Duodenal mucosa (tissue), 2 donors: ENCODE results near the gene TOMM7.

Experiments used
- H3K27ac ChIP-seq: one replicate; pipeline ENCODE4 v1.7.0; 2013; ENCODE audit warnings: low read depth, low read length
- H3K27me3 ChIP-seq, 2 donors: one replicate each; pipeline ENCODE4 v1.7.0; 2013; ENCODE audit warnings: low read length in 2 of 2, control low read depth in 1 of 2; ENCODE audit not compliant: insufficient read depth in 2 of 2, control insufficient read depth in 1 of 2
- H3K36me3 ChIP-seq, 2 donors: one replicate each; pipeline ENCODE4 v1.7.0; 2013; ENCODE audit warnings: low read length in 2 of 2, control low read depth in 1 of 2; ENCODE audit not compliant: insufficient read depth in 2 of 2, control insufficient read depth in 1 of 2
- H3K4me1 ChIP-seq, 2 donors: one replicate each; pipeline ENCODE4 v1.7.0; 2013; ENCODE audit warnings: low read length in 2 of 2, control low read depth in 1 of 2; ENCODE audit not compliant: insufficient read depth in 2 of 2, control insufficient read depth in 1 of 2
- H3K4me3 ChIP-seq, 2 donors: one replicate each; pipeline ENCODE4 v1.7.0; 2013; ENCODE audit warnings: low read length in 2 of 2, low read depth in 1 of 2
- H3K9ac ChIP-seq, 2 donors: one replicate each; pipeline ENCODE4 v1.7.0; 2013; ENCODE audit warnings: low read length in 2 of 2, low read depth in 1 of 2
- H3K9me3 ChIP-seq, 2 donors: one replicate each; pipeline ENCODE4 v1.7.0; 2013; ENCODE audit warnings: low read length in 2 of 2, control low read depth in 1 of 2; ENCODE audit not compliant: control insufficient read depth in 1 of 2

The TOMM7 gene

DNA sequence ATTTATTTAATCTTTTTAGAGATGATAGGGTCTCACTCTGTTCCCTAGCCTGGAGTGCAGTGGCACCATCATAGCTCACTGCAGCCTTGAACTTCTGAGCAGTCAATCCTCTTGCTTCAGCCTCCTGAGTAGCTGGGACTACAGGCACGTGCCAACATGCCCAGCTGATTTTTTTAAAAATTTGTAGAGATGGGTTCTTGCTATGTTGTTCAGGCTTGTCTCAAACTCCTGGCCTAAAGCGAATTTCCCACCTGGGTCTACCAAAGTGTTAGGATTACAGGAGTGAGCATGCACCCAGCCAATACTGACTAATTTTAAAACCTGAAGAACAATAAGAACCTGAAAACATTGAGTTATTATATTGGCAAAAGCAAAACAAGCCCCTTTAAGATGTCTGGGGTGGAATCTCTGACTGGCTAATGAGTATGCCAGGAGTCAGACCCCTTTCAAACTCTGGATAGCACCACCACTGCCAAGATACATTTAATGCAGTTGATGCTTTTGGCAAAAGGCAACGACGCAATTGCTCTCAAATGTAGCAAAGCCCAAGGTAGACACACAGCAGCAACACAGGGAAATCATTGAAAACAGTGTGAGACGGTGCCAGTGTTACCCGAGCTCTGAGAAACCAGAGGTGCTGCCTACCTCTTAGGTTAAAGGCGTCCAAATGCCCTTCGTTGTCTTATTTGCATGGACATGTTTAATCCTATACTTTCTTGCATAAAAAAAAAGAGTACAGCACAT lies 40.7 kb upstream of the TOMM7 start:
- no peak overlapping the region for H3K9ac ChIP-seq
- no peaks in the 10 kb centered on the region for H3K27me3 ChIP-seq
- no peak overlapping the region for H3K4me3 ChIP-seq
- no peaks in the 10 kb centered on the region for H3K9me3 ChIP-seq
- H3K4me1 ChIP-seq, result peaks cover 9 to 11% of the 10 kb centered on the region in 2 donors
- H3K36me3 ChIP-seq, result peaks cover 0 to 6% of the 10 kb centered on the region in 2 donors
- no peak overlapping the region for H3K27ac ChIP-seq

- no peak overlapping the region for H3K9ac ChIP-seq
- H3K4me1 ChIP-seq, result peaks cover 9 to 11% of the 10 kb centered on the region in 2 donors
- no peak overlapping the region for H3K4me3 ChIP-seq
- H3K36me3 ChIP-seq, result peaks cover 0 to 7% of the 10 kb centered on the region in 2 donors
- H3K27me3 ChIP-seq, result no peaks in the 10 kb centered on the region
- H3K9me3 ChIP-seq, result no peaks in the 10 kb centered on the region
- no peak overlapping the region for H3K27ac ChIP-seq
These were observed 38.9 kb upstream of the TOMM7 start for GRCh38 chr7:22861576-22861975.

DNA sequence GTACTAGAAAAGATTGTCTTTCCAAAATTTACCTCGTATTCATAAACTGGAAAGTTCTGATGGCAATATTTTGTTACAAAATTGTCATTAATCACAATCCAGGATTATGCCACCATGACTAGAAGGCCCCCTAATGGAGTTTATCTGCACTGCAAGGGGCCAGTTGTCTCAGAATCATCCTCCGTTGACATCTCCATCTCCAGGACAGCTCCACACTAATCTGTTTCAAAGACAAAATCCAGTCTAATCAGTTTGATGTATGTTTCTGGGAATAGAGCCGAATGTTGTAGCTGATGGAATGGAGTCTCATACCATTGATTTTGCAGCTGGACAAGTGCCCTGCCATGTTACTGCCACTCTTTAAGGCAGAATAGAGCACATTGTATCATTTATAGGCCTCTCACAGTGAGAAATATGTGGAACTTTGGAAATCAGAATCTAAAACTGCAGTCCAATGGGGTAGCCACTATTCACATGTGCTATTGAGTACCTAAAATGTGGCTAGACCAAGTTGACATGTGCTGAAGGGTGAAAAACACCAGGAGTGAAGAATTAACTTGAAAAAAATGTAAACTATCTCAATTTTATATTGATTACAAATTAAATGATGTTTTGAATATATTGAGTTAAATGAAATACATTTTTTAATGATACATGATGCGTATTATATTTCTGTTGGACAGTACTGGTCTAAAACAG lies 38.3 kb upstream of the TOMM7 start:
- no peak overlapping the region for H3K9ac ChIP-seq
- no peaks in the 10 kb centered on the region for H3K27me3 ChIP-seq
- no peak overlapping the region for H3K27ac ChIP-seq
- no peaks in the 10 kb centered on the region for H3K9me3 ChIP-seq
- H3K36me3 ChIP-seq, result peaks cover 0 to 7% of the 10 kb centered on the region in 2 donors
- H3K4me1 ChIP-seq, result peaks cover 9 to 11% of the 10 kb centered on the region in 2 donors
- no peak overlapping the region for H3K4me3 ChIP-seq

DNA sequence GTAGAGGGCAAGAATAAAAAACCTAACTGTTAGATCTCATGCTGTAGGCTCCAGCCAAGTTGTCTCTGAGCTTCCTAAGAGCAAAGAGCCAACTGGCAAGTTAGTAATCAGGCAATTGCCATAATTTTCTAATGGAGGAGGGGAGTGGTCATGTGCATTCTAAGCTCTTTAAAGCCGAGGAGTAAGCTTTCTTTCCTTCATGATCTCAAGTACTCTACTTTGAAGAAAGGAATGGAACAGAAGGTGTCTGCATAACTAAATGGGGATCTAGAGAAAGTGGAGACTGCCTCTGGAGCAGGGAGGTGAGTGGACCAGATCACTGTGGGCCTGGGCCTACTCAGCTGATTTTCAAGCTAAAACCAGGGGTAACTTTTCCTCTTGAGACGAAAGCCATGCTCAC lies 37.7 kb upstream of the TOMM7 start:
- H3K27me3 ChIP-seq, result no peaks in the 10 kb centered on the region
- no peak overlapping the region for H3K4me3 ChIP-seq
- H3K36me3 ChIP-seq, result peaks cover 0 to 7% of the 10 kb centered on the region in 2 donors
- no peak overlapping the region for H3K9ac ChIP-seq
- peaks cover 5 to 10% of the 10 kb centered on the region in 2 donors for H3K4me1 ChIP-seq
- no peak overlapping the region for H3K27ac ChIP-seq
- no peaks in the 10 kb centered on the region for H3K9me3 ChIP-seq

DNA sequence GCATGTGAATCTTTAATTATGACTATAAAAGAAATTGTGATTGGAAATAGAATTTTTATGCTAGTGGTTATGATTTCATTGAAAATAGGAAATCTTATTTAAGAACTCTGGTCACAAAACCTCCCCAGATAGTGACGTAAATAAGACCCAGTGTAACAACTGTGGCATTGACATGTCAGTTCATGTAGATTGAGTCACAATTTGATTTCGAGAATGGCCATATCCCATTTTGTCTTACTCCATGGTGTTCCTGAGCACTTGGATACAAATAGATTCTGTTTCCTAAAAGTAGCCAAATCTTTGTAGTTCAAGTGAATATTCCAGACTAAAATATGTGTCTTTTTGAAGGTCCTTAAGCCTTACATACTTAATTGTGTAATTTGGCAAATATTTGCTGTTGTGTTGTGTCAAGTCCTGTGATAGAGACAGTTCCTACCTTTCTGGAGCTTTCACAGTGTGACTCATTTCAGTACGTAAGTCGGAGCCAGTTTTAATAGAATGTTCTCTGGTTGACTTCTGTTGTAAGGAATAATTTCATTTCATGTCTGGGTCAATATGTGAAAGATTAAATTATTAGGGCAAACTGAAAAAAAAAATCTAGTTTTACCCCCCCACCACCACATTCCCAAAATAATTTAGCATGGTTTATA lies 37.1 kb upstream of the TOMM7 start:
- no peak overlapping the region for H3K4me3 ChIP-seq
- peaks cover 0 to 7% of the 10 kb centered on the region in 2 donors for H3K36me3 ChIP-seq
- no peaks in the 10 kb centered on the region for H3K27me3 ChIP-seq
- no peak overlapping the region for H3K9ac ChIP-seq
- no peak overlapping the region for H3K27ac ChIP-seq
- H3K4me1 ChIP-seq, result peaks cover 0 to 10% of the 10 kb centered on the region in 2 donors
- H3K9me3 ChIP-seq, result no peaks in the 10 kb centered on the region

DNA sequence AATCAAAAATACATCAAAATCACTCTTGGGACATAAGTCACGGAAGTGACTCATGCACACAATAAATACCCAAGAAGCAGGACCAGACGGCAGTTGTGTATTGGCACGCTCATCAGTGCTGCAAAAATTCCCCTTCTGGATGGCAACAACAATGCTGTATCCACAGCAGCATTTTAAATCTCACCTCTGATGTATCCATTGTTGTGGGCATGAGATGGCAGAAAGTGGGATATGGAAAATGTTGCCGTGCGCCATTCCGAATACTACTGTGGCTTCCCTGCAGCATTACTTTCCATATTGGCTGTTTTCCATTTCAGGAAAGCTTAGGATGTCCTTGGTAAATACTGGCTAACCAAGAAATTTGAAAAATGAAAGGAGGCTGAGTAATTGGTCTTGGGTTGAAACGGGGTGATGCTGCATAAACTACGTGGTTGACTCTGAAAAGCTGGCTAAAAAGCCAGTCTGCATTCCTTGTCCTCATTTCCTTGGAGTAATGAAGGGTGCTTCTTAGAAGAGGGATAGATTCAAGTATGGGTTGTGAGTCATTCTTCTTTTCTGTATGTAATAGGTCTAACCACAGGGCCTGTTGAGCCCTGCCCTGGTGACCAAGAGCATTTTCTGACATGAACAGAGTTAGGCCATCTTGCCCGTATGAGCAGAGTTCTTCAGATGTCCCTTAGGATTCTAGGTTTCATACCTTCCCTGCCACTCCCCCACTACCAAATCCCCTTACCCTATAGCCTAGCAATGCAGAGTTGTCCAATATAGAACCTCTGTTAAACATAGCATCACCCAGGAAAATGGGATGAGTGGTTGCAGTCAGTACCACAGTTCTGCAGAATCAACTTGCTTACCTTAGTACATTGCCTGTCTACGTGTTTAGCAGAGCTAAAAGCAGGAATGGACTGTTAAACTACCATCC lies 36.3 kb upstream of the TOMM7 start:
- Histone ChIP-seq H3K4me3 (no peak overlapping the region), H3K27me3 (no peaks in the 10 kb centered on the region), H3K36me3 (peaks cover 0 to 7% of the 10 kb centered on the region in 2 donors), H3K9ac (no peak overlapping the region), H3K4me1 (peaks cover 0 to 10% of the 10 kb centered on the region in 2 donors), H3K27ac (no peak overlapping the region), H3K9me3 (no peaks in the 10 kb centered on the region)

GRCh38 chr7:22858274-22858639 lies 35.6 kb upstream of the TOMM7 start:
- H3K4me3 ChIP-seq, result no peak overlapping the region
- peaks cover 0 to 7% of the 10 kb centered on the region in 2 donors for H3K36me3 ChIP-seq
- no peaks in the 10 kb centered on the region for H3K9me3 ChIP-seq
- no peak overlapping the region for H3K27ac ChIP-seq
- H3K27me3 ChIP-seq, result no peaks in the 10 kb centered on the region
- H3K9ac ChIP-seq, result no peak overlapping the region
- peaks cover 0 to 13% of the 10 kb centered on the region in 2 donors for H3K4me1 ChIP-seq

- Histone ChIP-seq H3K27me3 (no peaks in the 10 kb centered on the region), H3K27ac (no peak overlapping the region), H3K9ac (no peak overlapping the region), H3K9me3 (no peaks in the 10 kb centered on the region), H3K4me3 (no peak overlapping the region), H3K36me3 (peaks cover 0 to 7% of the 10 kb centered on the region in 2 donors), H3K4me1 (peaks cover 0 to 13% of the 10 kb centered on the region in 2 donors)
These were observed 33.8 kb upstream of the TOMM7 start for GRCh38 chr7:22856416-22856815.

DNA sequence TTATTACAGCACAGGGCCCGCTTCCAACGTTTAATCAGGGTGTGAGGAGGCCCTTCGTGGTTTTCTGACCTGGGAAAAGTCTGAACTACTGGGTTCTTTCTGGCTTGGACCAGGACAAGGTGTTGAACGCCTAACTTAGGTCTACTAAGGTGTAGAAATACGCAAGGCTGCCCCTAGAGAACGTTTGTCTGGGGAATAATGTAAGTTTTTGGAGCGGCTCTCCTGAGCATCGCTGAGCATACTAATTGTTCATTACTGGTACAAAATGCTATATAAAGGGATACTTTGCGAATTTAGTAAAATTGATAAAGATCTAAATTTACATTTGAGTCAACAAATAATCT lies 32.4 kb upstream of the TOMM7 start:
- peak overlapping the region; percentile 84 to 88 for H3K4me3 ChIP-seq
- H3K27me3 ChIP-seq, result no peaks in the 10 kb centered on the region
- peaks cover 0 to 7% of the 10 kb centered on the region in 2 donors for H3K36me3 ChIP-seq
- peak overlapping the region; percentile 78 to 84 for H3K9ac ChIP-seq
- peaks cover 0 to 13% of the 10 kb centered on the region in 2 donors for H3K4me1 ChIP-seq
- H3K9me3 ChIP-seq, result no peaks in the 10 kb centered on the region
- H3K27ac ChIP-seq, result no peak overlapping the region
